Upper lobe of left lung (tissue), 6 donors: ENCODE data around the gene ZNF653. TPM values are rescaled to one million over a fixed set of nuclear protein-coding genes. Genes with fewer than 3 reads are reported as not detected.
"Not testable (repeated sequence)": the region's sequence is repeated elsewhere in the genome, so short reads cannot be mapped to it uniquely, and the experiment has no call there.

ENCODE experiments used
- ATAC-seq, 2 donors: fragments of 200-7000 bp; cut with Tn5 transposase; one replicate each; pipeline ENCODE4 v1.9.1; 2022; ENCODE audit warnings: mild to moderate bottlenecking in 2 of 2, moderate library complexity in 2 of 2; ENCODE audit not compliant: low FRiP score in 2 of 2
- DNase-seq, 2 donors: peaks; one replicate each; pipeline ENCODE4 v3.0.0-alpha.2; 2019 to 2020
- H3K27ac ChIP-seq, 4 donors: fragments of 200-600 bp; sonication (generic); one replicate each; pipeline ENCODE4 v1.5.1; 2016 to 2019
- H3K27me3 ChIP-seq, 4 donors: fragments of 200-600 bp; sonication (generic); one replicate each; pipeline ENCODE4 v1.5.1; 2017 to 2019
- H3K36me3 ChIP-seq, 4 donors: fragments of 200-600 bp; sonication (generic); one replicate each; pipeline ENCODE4 v1.5.1; 2016 to 2019
- H3K4me1 ChIP-seq, 4 donors: fragments of 200-600 bp; sonication (generic); one replicate each; pipeline ENCODE4 v1.5.1; 2018 to 2019
- H3K4me3 ChIP-seq, 4 donors: fragments of 200-600 bp; sonication (generic); one replicate each; pipeline ENCODE4 v1.5.1; 2017 to 2019; ENCODE audit warnings: mild to moderate bottlenecking in 2 of 4, moderate library complexity in 1 of 4
- H3K9me3 ChIP-seq, 4 donors: fragments of 200-600 bp; sonication (generic); one replicate each; pipeline ENCODE4 v1.5.1; 2018 to 2019
- EP300 ChIP-seq, 4 donors: sonication (generic); formaldehyde crosslinking; IDR thresholded peaks; one replicate each; pipeline ENCODE4 v1.5.1; 2017; ENCODE audit warnings: antibody characterized with exemption in 4 of 4, control low read depth in 2 of 4
- POLR2A ChIP-seq, 4 donors: fragments of 450-650 bp; IDR thresholded peaks; one replicate each; pipeline ENCODE4 v1.5.1; 2016 to 2017; ENCODE audit warnings: antibody characterized with exemption in 4 of 4, mild to moderate bottlenecking in 2 of 4
- POLR2AphosphoS5 ChIP-seq, 2 donors: sonication (generic); formaldehyde crosslinking; IDR thresholded peaks; one replicate each; pipeline ENCODE4 v1.5.1; 2017; ENCODE audit warnings: antibody characterized with exemption in 2 of 2
- WGBS, 2 donors: methylation state at CpG; one replicate each; pipeline ENCODE4 v1.1.5; 2017 to 2018; 5-methylcytosine and 5-hydroxymethylcytosine counted together
- total RNA-seq, 6 donors: library from RNA; depleted of rRNA in 4 of 6; stranded (reverse); fragments of >200 nt in 4 of 6; gene quantifications; one replicate each; pipeline versions ENCODE4 v1.1.0 to v1.2.1, GENCODE V29; 2016 to 2021
- TF ChIP-seq, protein P1 (sequence below), 6 experiments: fragments of 450-650 bp in 4 of 6; fragments of 200-600 bp in 2 of 6; sonication (generic) in 2 of 6; IDR thresholded peaks; one replicate each; pipeline ENCODE4 v1.5.1; 2016 to 2019; ENCODE audit warnings: antibody characterized with exemption in 6 of 6
- donor health status: DM: no; HTN: no; CAD: no; lungs with moderate emphysema.
- donor health status: DM: no; HTN: yes; CAD: no; lungs with severe emphysema.

ZNF653 gene
- total RNA-seq, 6 donors from 2014 or later: 6.8 to 30.4 (median 10.3) TPM

DNA sequence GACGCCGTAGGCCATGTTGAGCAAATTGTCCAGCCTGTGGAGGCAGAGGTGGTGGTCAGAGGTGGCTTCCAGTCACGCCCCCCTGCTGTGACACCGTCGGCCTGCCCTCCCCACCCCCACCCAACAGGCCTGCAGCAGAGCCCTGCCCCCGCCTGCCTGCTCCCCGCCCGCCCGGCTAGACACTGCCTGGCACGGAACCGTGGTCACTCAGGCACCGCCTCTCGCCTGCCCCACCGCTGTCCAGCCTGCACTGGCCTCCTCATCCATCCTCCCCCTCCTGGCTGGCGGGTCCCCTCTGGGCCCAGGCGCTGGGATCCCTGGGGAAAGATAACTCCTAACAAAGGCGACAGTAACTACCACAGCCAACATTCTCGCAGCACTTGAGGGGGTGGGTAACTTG, 48.5 kb downstream of the ZNF653 start:
- ATAC-seq: no peak
- H3K27me3 ChIP-seq: no peaks in the 10 kb centered on the region
- no peaks in the 10 kb centered on the region for H3K36me3 ChIP-seq
- 38 to 43% methylated on average over 9 to 17 of the region's 18 CpGs for WGBS, 2 donors
- DNase-seq: no peak
- no peak overlapping the region for H3K4me3 ChIP-seq
- no peak overlapping the region for H3K27ac ChIP-seq
- TF ChIP-seq, protein P1, sequence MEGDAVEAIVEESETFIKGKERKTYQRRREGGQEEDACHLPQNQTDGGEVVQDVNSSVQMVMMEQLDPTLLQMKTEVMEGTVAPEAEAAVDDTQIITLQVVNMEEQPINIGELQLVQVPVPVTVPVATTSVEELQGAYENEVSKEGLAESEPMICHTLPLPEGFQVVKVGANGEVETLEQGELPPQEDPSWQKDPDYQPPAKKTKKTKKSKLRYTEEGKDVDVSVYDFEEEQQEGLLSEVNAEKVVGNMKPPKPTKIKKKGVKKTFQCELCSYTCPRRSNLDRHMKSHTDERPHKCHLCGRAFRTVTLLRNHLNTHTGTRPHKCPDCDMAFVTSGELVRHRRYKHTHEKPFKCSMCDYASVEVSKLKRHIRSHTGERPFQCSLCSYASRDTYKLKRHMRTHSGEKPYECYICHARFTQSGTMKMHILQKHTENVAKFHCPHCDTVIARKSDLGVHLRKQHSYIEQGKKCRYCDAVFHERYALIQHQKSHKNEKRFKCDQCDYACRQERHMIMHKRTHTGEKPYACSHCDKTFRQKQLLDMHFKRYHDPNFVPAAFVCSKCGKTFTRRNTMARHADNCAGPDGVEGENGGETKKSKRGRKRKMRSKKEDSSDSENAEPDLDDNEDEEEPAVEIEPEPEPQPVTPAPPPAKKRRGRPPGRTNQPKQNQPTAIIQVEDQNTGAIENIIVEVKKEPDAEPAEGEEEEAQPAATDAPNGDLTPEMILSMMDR (IDR thresholded peaks at IDR 0.05): no peak
- TF ChIP-seq POLR2AphosphoS5 (IDR thresholded peaks at IDR 0.05): no peak
- no peak for TF ChIP-seq EP300 (IDR thresholded peaks at IDR 0.05)
- no peak for TF ChIP-seq POLR2A (IDR thresholded peaks at IDR 0.05)
- peaks cover 0 to under 1% (median 0%) of the 10 kb centered on the region in 4 donors for H3K4me1 ChIP-seq
- no peaks in the 10 kb centered on the region for H3K9me3 ChIP-seq

DNA sequence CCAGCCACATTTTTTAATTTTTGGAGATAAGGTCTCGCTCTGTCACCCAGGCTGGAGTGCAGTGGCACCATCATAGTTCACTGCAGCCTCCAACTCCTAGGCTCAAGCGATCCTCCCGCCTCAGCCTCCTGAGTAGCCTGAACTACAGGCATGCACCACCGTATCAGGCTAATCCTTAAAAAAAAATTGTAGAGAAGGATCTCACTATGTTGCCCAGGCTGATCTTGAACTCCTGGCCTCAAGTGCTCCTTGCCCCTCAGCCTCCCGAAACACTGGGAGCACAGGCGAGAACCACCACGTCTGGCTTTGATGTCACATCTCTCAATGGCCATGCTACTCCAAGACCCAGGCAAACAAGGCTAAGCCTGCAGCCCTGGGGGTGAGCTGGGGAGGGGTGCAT, 49.0 kb downstream of the ZNF653 start:
- H3K27ac ChIP-seq: no peak overlapping the region
- no peaks in the 10 kb centered on the region for H3K36me3 ChIP-seq
- TF ChIP-seq, protein P1 (IDR thresholded peaks at IDR 0.05): no peak
- TF ChIP-seq EP300 (IDR thresholded peaks at IDR 0.05) (no peak), POLR2AphosphoS5 (IDR thresholded peaks at IDR 0.05) (no peak), POLR2A (IDR thresholded peaks at IDR 0.05) (no peak)
- H3K27me3 ChIP-seq: no peaks in the 10 kb centered on the region
- H3K9me3 ChIP-seq: no peaks in the 10 kb centered on the region
- no peak overlapping the region for H3K4me3 ChIP-seq
- no peak for ATAC-seq
- H3K4me1 ChIP-seq: peaks cover 0 to 4% (median 0%) of the 10 kb centered on the region in 4 donors
- DNase-seq: no peak
- 90 to 95% methylated on average over 5 to 7 of the region's 7 CpGs for WGBS, 2 donors

DNA sequence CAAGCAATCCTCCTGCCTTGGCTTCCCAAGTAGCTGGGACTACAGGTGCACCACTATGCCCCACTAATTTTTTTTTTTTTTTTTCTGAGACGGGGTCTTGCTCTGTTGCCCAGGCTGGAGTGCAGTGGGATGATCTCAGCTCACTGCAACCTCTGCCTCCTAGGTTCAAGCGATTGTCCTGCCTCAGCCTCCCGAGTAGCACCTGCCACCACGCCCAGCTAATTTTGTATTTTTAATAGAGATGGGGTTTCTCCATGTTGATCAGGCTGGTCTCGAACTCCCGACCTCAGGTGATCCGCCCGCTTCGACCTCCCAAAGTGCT, 50.4 kb downstream of the ZNF653 start:
- DNase-seq, ATAC-seq, H3K27ac ChIP-seq, H3K4me1 ChIP-seq, H3K9me3 ChIP-seq, H3K4me3 ChIP-seq, H3K27me3 ChIP-seq, H3K36me3 ChIP-seq: not testable (repeated sequence)
- 89 to 90% methylated on average over 9 of the region's 9 CpGs for WGBS, 2 donors

DNA sequence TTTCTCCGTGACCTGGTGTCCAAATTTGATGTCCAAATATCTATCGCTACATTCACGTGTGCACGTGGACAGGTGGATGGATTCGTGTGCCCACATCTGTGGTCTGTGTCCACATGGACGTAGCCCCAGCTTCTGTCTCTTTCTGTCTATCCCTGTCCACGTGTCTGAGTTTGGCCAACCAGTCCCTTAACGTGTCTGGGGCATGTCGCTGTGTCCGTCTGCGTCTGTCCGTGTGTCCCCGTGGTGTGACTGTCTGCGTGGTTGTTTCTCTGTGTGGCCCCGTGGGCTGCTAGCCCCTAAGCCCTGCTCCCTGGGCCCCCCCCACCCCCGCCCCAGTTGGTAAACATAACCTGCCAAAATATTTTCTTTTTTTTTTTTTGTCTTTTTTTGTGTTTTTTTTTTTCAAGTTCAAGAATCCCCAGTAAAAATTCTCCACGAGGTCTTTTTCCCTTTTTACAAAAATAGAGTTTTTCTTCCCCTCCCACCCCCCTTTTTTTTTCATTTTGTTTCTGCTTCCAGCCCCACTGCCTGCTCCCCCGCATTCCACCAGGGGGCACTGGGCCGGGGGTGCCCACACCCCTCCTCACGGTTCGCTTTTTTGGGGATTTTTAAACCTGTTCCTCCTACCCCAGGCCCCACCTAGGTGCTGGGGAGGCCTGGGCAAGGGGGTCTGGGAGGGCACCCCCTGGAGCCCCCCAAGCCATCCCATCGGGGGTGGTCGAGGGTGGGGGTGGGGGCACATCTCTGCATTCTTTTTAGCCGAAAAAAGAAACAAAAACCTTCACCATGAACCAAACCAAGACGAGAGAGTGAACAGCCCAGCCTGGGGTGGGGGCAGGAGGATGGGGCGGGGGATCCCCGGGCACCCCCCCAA, 51.9 kb downstream of the ZNF653 start:
- no peak for TF ChIP-seq EP300 (IDR thresholded peaks at IDR 0.05)
- TF ChIP-seq, protein P1 (IDR thresholded peaks at IDR 0.05): peak in 1 of 6 experiments; percentile 24
- Histone ChIP-seq H3K27me3 (no peaks in the 10 kb centered on the region), H3K4me3 (no peak overlapping the region), H3K27ac (no peak overlapping the region), H3K9me3 (no peaks in the 10 kb centered on the region), H3K4me1 (peaks cover 0 to 4% (median 0%) of the 10 kb centered on the region in 4 donors), H3K36me3 (peaks cover 8 to 23% (median 21%) of the 10 kb centered on the region in 4 donors)
- WGBS, 2 donors: 55% methylated on average over 27 of the region's 27 CpGs
- ATAC-seq: no peak
- DNase-seq: no peak

DNA sequence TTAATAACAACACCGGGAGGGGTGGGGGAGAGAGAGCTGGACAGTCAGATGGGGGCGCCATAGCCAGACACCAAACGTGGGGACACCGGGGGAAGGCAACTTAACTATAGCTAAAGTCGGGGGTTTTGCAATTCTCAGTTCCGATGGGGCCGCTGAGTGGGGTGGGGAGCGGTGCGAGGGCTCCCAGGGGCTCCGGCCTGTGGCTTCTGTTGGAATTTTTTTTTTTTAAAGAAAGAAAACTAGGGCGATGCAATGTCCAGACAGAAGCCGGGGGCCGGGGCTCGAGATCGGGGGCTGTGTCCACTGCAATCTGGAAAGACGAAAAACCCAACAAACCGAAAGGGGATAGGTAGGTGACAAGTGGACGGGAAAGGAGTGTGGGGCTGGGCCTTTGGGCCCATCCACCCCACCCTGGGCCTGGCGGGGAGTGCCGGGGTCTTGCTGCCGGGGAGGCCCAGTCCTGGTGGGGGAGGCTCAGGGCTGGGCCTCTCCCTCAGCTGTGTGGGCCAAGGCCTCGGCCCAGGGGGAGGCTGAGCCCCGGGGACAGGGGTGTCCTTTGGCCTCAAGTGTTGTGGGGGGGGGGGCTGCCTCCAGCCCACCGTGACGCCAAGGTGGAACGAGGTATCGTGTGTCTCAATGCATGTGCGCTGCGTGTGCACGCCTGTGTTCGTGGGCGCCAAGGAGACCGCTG, 52.9 kb downstream of the ZNF653 start:
- no peaks in the 10 kb centered on the region for H3K27me3 ChIP-seq
- H3K9me3 ChIP-seq: no peaks in the 10 kb centered on the region
- TF ChIP-seq EP300 (IDR thresholded peaks at IDR 0.05): no peak
- TF ChIP-seq POLR2AphosphoS5 (IDR thresholded peaks at IDR 0.05): no peak
- no peak for TF ChIP-seq POLR2A (IDR thresholded peaks at IDR 0.05)
- TF ChIP-seq, protein P1 (IDR thresholded peaks at IDR 0.05): no peak
- H3K4me1 ChIP-seq: peaks cover 0 to 4% (median 0%) of the 10 kb centered on the region in 4 donors
- ATAC-seq: no peak
- DNase-seq: no peak
- no peak overlapping the region for H3K4me3 ChIP-seq
- H3K27ac ChIP-seq: no peak overlapping the region
- WGBS, 2 donors: 71 to 77% methylated on average over 21 to 26 of the region's 33 CpGs
- peaks cover 11 to 33% (median 30%) of the 10 kb centered on the region in 4 donors for H3K36me3 ChIP-seq
